K562 (cell line): ENCODE results near the gene LMOD1. TPM values are rescaled to one million over a fixed set of nuclear protein-coding genes. Genes with fewer than 3 reads are reported as not detected.
A peak's percentile ranks its signal among the peaks of the same experiment; 100 is the strongest.

Experiments used
- ATAC-seq: fragments of 200-7000 bp; cut with Tn5 transposase; 3 replicates; pipeline ENCODE4 v1.9.1; 2020; ENCODE audit warnings: moderate library complexity
- BruUV-seq: library from RNA; stranded (reverse); fragments of 400-500 nt; replicated peaks from 2 replicates; lab custom pipeline; 2021; lab: Mats Ljungman, UMichigan
- CTCF ChIA-PET: fragments of 300-600 bp; formaldehyde crosslinking; extraction: SDS; loops from one replicate; lab custom pipeline; 2021; ENCODE audit warnings: low intra/inter-chr PET ratio; lab: Yijun Ruan, JAX
- POLR2A ChIA-PET: fragments of 300-600, 350-650 bp; sonication (Branson Sonifier 250); formaldehyde crosslinking; extraction: SDS; loops from one replicate; lab custom pipeline; 2021; ENCODE audit warnings: antibody characterized with exemption, inconsistent platforms; lab: Yijun Ruan, JAX
- DNase-seq, 4 experiments: peaks; one replicate each; pipeline versions ENCODE4 v3.0.0 to v3.0.0-alpha.2; 2011 to 2018; ENCODE audit warnings: low spot score in 3 of 4, mixed read lengths in 3 of 4; ENCODE audit errors: extremely low read depth in 1 of 4
- FAIRE-seq: peaks from 2 replicates; lab custom pipeline; 2011; peaks lifted over from hg19 to GRCh38; lab: Jason Lieb, UNC
- H2AFZ ChIP-seq: 2 replicates; pipeline ENCODE4 v1.6.0; 2011; ENCODE audit warnings: low read depth, low read length, control low read depth, inconsistent platforms
- H3K27ac ChIP-seq: fragments of 200-600 bp; 3 replicates; pipeline ENCODE4 v1.8.0; 2011; ENCODE audit warnings: low read depth, mild to moderate bottlenecking, control low read depth, inconsistent platforms, low read length, moderate library complexity, mixed read lengths; ENCODE audit errors: extremely low read depth
- H3K27me3 ChIP-seq, 2 experiments: fragments of 300-600 bp in 1 of 2; 2 replicates in 1 of 2; 3 replicates in 1 of 2; pipeline versions ENCODE4 v1.6.0 to v1.8.0; 2011; ENCODE audit warnings: inconsistent platforms in 2 of 2, low read length in 2 of 2, mild to moderate bottlenecking in 1 of 2, mixed read lengths in 1 of 2, moderate library complexity in 1 of 2; ENCODE audit not compliant: control insufficient read depth in 2 of 2, insufficient read depth in 2 of 2
- H3K36me3 ChIP-seq: fragments of 300-600 bp; 3 replicates; pipeline ENCODE4 v1.8.0; 2011; ENCODE audit warnings: mild to moderate bottlenecking, low read length, inconsistent platforms; ENCODE audit not compliant: control insufficient read depth, insufficient read depth
- H3K4me1 ChIP-seq, 2 experiments: fragments of 200-600 bp in 1 of 2; replicated peaks in 1 of 2; 2 replicates in 1 of 2; 3 replicates in 1 of 2; pipeline versions ENCODE4 v1.5.1 to v1.8.0; 2011; ENCODE audit warnings: inconsistent platforms in 2 of 2, low read length in 2 of 2, mild to moderate bottlenecking in 1 of 2, mixed read lengths in 1 of 2, moderate library complexity in 1 of 2; ENCODE audit not compliant: control insufficient read depth in 2 of 2, insufficient read depth in 2 of 2
- H3K4me2 ChIP-seq: 2 replicates; pipeline ENCODE4 v1.6.1; 2011; ENCODE audit warnings: low read length, control low read depth, inconsistent platforms, mixed read lengths; ENCODE audit not compliant: insufficient read depth
- H3K4me3 ChIP-seq: fragments of 200-600 bp; sonication (generic), shearing (Covaris generic); 2 replicates; pipeline ENCODE4 v1.5.1; 2016; ENCODE audit warnings: control low read depth, inconsistent platforms
- H3K79me2 ChIP-seq: fragments of 200-600 bp; 3 replicates; pipeline ENCODE4 v1.8.0; 2011; ENCODE audit warnings: low read length, inconsistent platforms; ENCODE audit not compliant: control insufficient read depth, insufficient read depth
- H3K9ac ChIP-seq, 2 experiments: 2 replicates each; pipeline versions ENCODE4 v1.6.0 to v1.6.1; 2011; ENCODE audit warnings: low read depth in 2 of 2, low read length in 2 of 2, control low read depth in 1 of 2, inconsistent platforms in 1 of 2, mild to moderate bottlenecking in 1 of 2, mixed read lengths in 1 of 2; ENCODE audit not compliant: insufficient read depth in 1 of 2
- H3K9me1 ChIP-seq: one replicate; pipeline ENCODE4 v1.6.0; 2011; ENCODE audit warnings: inconsistent platforms, mild to moderate bottlenecking, low read length, moderate library complexity; ENCODE audit not compliant: control insufficient read depth, insufficient read depth
- H3K9me3 ChIP-seq: replicated peaks from 2 replicates; pipeline ENCODE4 v1.5.1; 2011; ENCODE audit warnings: low read depth, low read length, inconsistent platforms; ENCODE audit not compliant: control insufficient read depth, insufficient read depth
- H4K20me1 ChIP-seq: replicated peaks from 2 replicates; pipeline ENCODE4 v1.6.1; 2011; ENCODE audit warnings: low read length, inconsistent platforms, mixed read lengths; ENCODE audit not compliant: control insufficient read depth, insufficient read depth
- ARHGAP35 ChIP-seq: fragments of 450-650 bp; IDR thresholded peaks from 2 replicates; pipeline ENCODE4 v1.6.1; 2018; ENCODE audit not compliant: partially characterized antibody
- ARID1B ChIP-seq: fragments of 450-650 bp; IDR thresholded peaks from 2 replicates; pipeline ENCODE4 v1.6.1; 2016; ENCODE audit warnings: antibody characterized with exemption, mild to moderate bottlenecking, inconsistent platforms
- ATF7 ChIP-seq: fragments of 450-650 bp; IDR thresholded peaks from 2 replicates; pipeline ENCODE4 v1.7.1; 2014; ENCODE audit warnings: mild to moderate bottlenecking, moderate library complexity
- CBFA2T3 ChIP-seq: fragments of 450-650 bp; IDR thresholded peaks from 2 replicates; pipeline ENCODE4 v1.6.1; 2017
- DPF2 ChIP-seq: fragments of 450-650 bp; IDR thresholded peaks from 2 replicates; pipeline ENCODE4 v1.6.1; 2016
- EGR1 ChIP-seq: fragments of 450-650 bp; conservative IDR thresholded peaks from 2 replicates; pipeline ENCODE4 v1.6.1; 2017; ENCODE audit warnings: mild to moderate bottlenecking
- EHMT2 ChIP-seq: fragments of 450-650 bp; IDR thresholded peaks from 2 replicates; pipeline ENCODE4 v1.6.1; 2018; ENCODE audit warnings: antibody characterized with exemption
- FOXM1 ChIP-seq, 2 experiments: fragments of 450-650 bp in 1 of 2; sonication (generic) in 1 of 2; formaldehyde crosslinking in 1 of 2; IDR thresholded peaks; 2 replicates each; pipeline versions ENCODE4 v1.6.1 to v1.9.0; 2017 to 2022; ENCODE audit warnings: low read depth in 2 of 2, mild to moderate bottlenecking in 2 of 2, missing genetic modification reagents in 1 of 2, moderate library complexity in 1 of 2
- MCM7 ChIP-seq, 2 experiments: fragments of 450-650 bp; IDR thresholded peaks; 2 replicates each; pipeline ENCODE4 v1.6.1; 2016 to 2018
- MXI1 ChIP-seq: IDR thresholded peaks from 2 replicates; pipeline ENCODE4 v1.6.1; 2011; ENCODE audit warnings: low read depth, mild to moderate bottlenecking, improper control_type of control experiment, low read length
- POLR2AphosphoS2 ChIP-seq: IDR thresholded peaks from 2 replicates; pipeline ENCODE4 v1.6.1; 2012; ENCODE audit warnings: low read length, improper control_type of control experiment
- PTBP1 ChIP-seq: fragments of 200-400 bp; formaldehyde crosslinking; IDR thresholded peaks from 2 replicates; pipeline ENCODE4 v1.6.1; 2017; ENCODE audit warnings: low read depth, low read length
- RBM14 ChIP-seq: fragments of 200-400 bp; formaldehyde crosslinking; IDR thresholded peaks from 2 replicates; pipeline ENCODE4 v1.6.1; 2018; ENCODE audit warnings: low read depth, mild to moderate bottlenecking, low read length, moderate library complexity, borderline replicate concordance; ENCODE audit not compliant: insufficient read depth
- RCOR1 ChIP-seq, 2 experiments: IDR thresholded peaks; 2 replicates each; pipeline ENCODE4 v1.6.1; 2012; ENCODE audit warnings: low read depth in 2 of 2, low read length in 2 of 2, borderline replicate concordance in 1 of 2, improper control_type of control experiment in 1 of 2
- SMARCA5 ChIP-seq: fragments of 450-650 bp; IDR thresholded peaks from 2 replicates; pipeline ENCODE4 v1.6.1; 2016
- SMARCE1 ChIP-seq: fragments of 450-650 bp; IDR thresholded peaks from 2 replicates; pipeline ENCODE4 v1.7.1; 2016; ENCODE audit warnings: mild to moderate bottlenecking
- WGBS: fragments of 100-300 bp; shearing (Covaris generic); methylation state at CpG from one replicate; pipeline ENCODE4 v1.1.6; 2016; ENCODE audit warnings: low coverage, mixed read lengths; ENCODE audit not compliant: insufficient coverage; ENCODE audit errors: missing lambda C conversion rate; 5-methylcytosine and 5-hydroxymethylcytosine counted together
- in situ Hi-C: fragments of 300-500 bp; cut with MboI; formaldehyde crosslinking; loops from 4 replicates; pipeline ENCODE4 v1.15.0; 2018; ENCODE audit warnings: inconsistent platforms, mixed read lengths
- intact Hi-C: fragments of 100-400 bp; cut with micrococcal nuclease; formaldehyde crosslinking; loops from 2 replicates; pipeline ENCODE4 v1.14.2; 2022
- polyA plus RNA-seq, 8 experiments: library from polyadenylated mRNA; depleted of rRNA in 4 of 8; stranded (reverse) in 5 of 8; unstranded in 3 of 8; fragments of >200 nt; fragmentation: Nextera tagmentation in 2 of 8; fragmentation: Illumina TruSeq in 1 of 8; extraction: Ambion mirVana in 2 of 8; extraction: Trizol in 1 of 8; gene quantifications; 2 replicates each; pipeline versions ENCODE4 v1.2.1 to v1.2.3, GENCODE V29; 2011 to 2014; ENCODE audit warnings: inconsistent platforms in 1 of 8, missing spikeins in 1 of 8
- total RNA-seq, 7 experiments: library from RNA; depleted of rRNA in 6 of 7; stranded (reverse); fragments of >200 nt in 6 of 7; fragmentation: Illumina TruSeq in 2 of 7; extraction: Trizol in 2 of 7; gene quantifications; 2 replicates each; pipeline versions ENCODE4 v1.2.1 to v1.2.3, GENCODE V29; 2011 to 2021; ENCODE audit warnings: low replicate concordance in 1 of 7
- TF ChIP-seq, protein P1 (sequence below): fragments of 450-650 bp; conservative IDR thresholded peaks from 2 replicates; pipeline ENCODE4 v1.6.1; 2016; ENCODE audit warnings: missing genetic modification characterization, low read depth, mild to moderate bottlenecking, control low read depth, missing compliant biosample characterization
- TF ChIP-seq, protein P2 (sequence below): fragments of 450-650 bp; IDR thresholded peaks from 2 replicates; pipeline ENCODE4 v1.6.1; 2016; ENCODE audit warnings: borderline replicate concordance
- TF ChIP-seq, protein P3 (sequence below): conservative IDR thresholded peaks from 2 replicates; pipeline ENCODE4 v1.6.1; 2011; ENCODE audit warnings: low read depth, mild to moderate bottlenecking, low read length; ENCODE audit not compliant: control insufficient read depth
- TF ChIP-seq, protein P4 (sequence below): fragments of 250-450 bp; sonication (Bioruptor Pico); IDR thresholded peaks from 2 replicates; pipeline ENCODE4 v1.6.1; 2021; ENCODE audit warnings: mild to moderate bottlenecking

Gene LMOD1
- total and polyA plus RNA-seq, 9 of the 15 experiments (the other 6 are each of a cell fraction or from before 2014, with no cell fraction given): 0.03 to 0.54 (median 0.38) TPM; not detected in 1

DNA sequence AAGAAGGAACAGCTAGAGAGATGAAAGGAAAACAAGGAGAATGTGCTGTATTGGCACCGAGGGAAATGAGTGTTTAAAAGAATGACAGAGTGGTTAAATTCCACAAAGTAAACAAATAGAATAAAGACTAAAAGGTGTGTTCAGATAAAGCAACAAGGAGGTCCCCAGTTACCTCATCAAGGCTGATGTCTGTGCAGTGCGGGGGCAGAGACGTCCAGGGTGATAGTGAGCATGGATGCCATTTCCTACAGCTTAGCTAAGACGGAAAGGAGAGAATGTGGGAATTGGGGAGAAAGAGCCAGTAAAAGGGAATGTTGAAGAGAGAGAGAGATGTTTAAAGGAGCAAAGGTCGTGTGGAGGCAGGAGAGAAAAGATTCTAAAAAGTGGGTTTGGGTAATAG, 15.5 kb downstream of the LMOD1 start:
- peak overlapping the region; percentile 54 for H2AFZ ChIP-seq
- DNase-seq: peak in 1 of 4 experiments; percentile 31
- TF ChIP-seq SMARCE1 (peak; percentile 51), SMARCA5 (no peak), ATF7 (0 out of 2 replicates have a peak, but pooled peaks have one; percentile 9), FOXM1 (IDR thresholded peaks at IDR 0.05; ENCODE audit: low read depth) (no peak), FOXM1 (CRISPR knock-in tag; IDR thresholded peaks at IDR 0.05; ENCODE audit: low read depth) (no peak), PTBP1 (no peak), ARID1B (peak; percentile 50), POLR2AphosphoS2 (no peak), EHMT2 (peak; percentile 53; the same call in 1 of the 2 replicates), MCM7 (IDR thresholded peaks at IDR 0.05) (0 out of 4 replicates have a peak, but pooled peaks of 1 of the 2 experiments have one; percentile 29), ARHGAP35 (peak; percentile 22), DPF2 (peak; percentile 34; the same call in 1 of the 2 replicates), EGR1 (peak; percentile 82), MXI1 (no peak), RCOR1 (IDR thresholded peaks at IDR 0.05; ENCODE audit: borderline replicate concordance in 1 of 2, low read depth in 2 of 2, low read length in 2 of 2) (0 out of 4 replicates have a peak, but pooled peaks of 1 of the 2 experiments have one; percentile 8), CBFA2T3 (peak; percentile 48), RBM14 (no peak)
- TF ChIP-seq, protein P1, sequence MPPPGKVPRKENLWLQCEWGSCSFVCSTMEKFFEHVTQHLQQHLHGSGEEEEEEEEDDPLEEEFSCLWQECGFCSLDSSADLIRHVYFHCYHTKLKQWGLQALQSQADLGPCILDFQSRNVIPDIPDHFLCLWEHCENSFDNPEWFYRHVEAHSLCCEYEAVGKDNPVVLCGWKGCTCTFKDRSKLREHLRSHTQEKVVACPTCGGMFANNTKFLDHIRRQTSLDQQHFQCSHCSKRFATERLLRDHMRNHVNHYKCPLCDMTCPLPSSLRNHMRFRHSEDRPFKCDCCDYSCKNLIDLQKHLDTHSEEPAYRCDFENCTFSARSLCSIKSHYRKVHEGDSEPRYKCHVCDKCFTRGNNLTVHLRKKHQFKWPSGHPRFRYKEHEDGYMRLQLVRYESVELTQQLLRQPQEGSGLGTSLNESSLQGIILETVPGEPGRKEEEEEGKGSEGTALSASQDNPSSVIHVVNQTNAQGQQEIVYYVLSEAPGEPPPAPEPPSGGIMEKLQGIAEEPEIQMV (tag): no peak
- TF ChIP-seq, protein P2, sequence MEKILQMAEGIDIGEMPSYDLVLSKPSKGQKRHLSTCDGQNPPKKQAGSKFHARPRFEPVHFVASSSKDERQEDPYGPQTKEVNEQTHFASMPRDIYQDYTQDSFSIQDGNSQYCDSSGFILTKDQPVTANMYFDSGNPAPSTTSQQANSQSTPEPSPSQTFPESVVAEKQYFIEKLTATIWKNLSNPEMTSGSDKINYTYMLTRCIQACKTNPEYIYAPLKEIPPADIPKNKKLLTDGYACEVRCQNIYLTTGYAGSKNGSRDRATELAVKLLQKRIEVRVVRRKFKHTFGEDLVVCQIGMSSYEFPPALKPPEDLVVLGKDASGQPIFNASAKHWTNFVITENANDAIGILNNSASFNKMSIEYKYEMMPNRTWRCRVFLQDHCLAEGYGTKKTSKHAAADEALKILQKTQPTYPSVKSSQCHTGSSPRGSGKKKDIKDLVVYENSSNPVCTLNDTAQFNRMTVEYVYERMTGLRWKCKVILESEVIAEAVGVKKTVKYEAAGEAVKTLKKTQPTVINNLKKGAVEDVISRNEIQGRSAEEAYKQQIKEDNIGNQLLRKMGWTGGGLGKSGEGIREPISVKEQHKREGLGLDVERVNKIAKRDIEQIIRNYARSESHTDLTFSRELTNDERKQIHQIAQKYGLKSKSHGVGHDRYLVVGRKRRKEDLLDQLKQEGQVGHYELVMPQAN: no peak
- TF ChIP-seq, protein P3, sequence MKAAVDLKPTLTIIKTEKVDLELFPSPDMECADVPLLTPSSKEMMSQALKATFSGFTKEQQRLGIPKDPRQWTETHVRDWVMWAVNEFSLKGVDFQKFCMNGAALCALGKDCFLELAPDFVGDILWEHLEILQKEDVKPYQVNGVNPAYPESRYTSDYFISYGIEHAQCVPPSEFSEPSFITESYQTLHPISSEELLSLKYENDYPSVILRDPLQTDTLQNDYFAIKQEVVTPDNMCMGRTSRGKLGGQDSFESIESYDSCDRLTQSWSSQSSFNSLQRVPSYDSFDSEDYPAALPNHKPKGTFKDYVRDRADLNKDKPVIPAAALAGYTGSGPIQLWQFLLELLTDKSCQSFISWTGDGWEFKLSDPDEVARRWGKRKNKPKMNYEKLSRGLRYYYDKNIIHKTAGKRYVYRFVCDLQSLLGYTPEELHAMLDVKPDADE: no peak
- TF ChIP-seq, protein P4, sequence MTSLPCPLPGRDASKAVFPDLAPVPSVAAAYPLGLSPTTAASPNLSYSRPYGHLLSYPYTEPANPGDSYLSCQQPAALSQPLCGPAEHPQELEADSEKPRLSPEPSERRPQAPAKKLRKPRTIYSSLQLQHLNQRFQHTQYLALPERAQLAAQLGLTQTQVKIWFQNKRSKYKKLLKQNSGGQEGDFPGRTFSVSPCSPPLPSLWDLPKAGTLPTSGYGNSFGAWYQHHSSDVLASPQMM (CRISPR knock-in tag): no peak

More for the DNA sequence above, 15.5 kb downstream of the LMOD1 start:
- in situ Hi-C loops: no loop called here
- Histone ChIP-seq H3K4me3 (no peak overlapping the region), H3K4me2 (peak overlapping the region; percentile 1; the same call in 1 of the 2 replicates), H3K4me1 (peaks cover under 1 to 26% of the 10 kb centered on the region in 2 experiments), H3K9ac (no peak overlapping the region), H4K20me1 (no peaks in the 10 kb centered on the region), H3K9me1 (no peaks in the 10 kb centered on the region), H3K9me3 (no peaks in the 10 kb centered on the region), H3K27me3 (no peaks in the 10 kb centered on the region), H3K27ac (no peak overlapping the region), H3K79me2 (no peaks in the 10 kb centered on the region), H3K36me3 (no peaks in the 10 kb centered on the region)
- no peak for FAIRE-seq
- peak; percentile 46; the same call in 2 of the 3 replicates for ATAC-seq
- BruUV-seq: no TSS peak
- ChIA-PET POLR2A (interaction anchor here (1.0 to 1.1 kb wide), 2 partner anchors 14 to 27 kb away, joined by 3 read pairs; no protein-coding TSS in a partner anchor), CTCF (no interaction called here)
- 13% methylated on average over 5 of the region's 5 CpGs for WGBS
- intact Hi-C loops: no loop called here
